NCI-H2196 treated with DMSO at 0.1 percent for 48 hours (cell line): ENCODE measurements around the gene ADGRG4.
A peak's percentile ranks its signal among the peaks of the same experiment; 100 is the strongest.
"Not testable (repeated sequence)": the region's sequence is repeated elsewhere in the genome, so short reads cannot be mapped to it uniquely, and the experiment has no call there.

Experiments used
- DNase-seq: peaks from one replicate; lab custom pipeline; 2025; ENCODE audit not compliant: unreplicated experiment; lab: John Stamatoyannopoulos, UW

The ADGRG4 gene

DNA sequence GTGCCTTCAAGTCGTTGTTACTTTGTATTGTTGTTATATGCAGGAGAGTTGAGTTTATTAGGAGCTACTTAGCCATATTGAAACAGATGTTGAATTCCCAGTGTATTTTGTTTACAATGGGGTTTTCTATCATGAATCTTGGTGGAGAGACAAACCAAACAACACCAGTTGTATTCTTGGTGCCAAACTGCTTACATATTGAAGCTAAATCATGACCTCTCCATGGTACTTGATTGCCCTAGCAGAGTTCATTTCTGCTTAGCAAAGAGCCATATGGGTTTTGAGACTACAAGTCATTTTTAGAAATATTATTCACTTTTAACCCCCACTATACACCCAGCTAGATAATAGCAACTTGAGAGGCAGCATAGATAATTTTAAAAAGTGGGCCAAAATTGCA is 85.4 kb downstream of the ADGRG4 start:
- DNase-seq, result no peak

DNA sequence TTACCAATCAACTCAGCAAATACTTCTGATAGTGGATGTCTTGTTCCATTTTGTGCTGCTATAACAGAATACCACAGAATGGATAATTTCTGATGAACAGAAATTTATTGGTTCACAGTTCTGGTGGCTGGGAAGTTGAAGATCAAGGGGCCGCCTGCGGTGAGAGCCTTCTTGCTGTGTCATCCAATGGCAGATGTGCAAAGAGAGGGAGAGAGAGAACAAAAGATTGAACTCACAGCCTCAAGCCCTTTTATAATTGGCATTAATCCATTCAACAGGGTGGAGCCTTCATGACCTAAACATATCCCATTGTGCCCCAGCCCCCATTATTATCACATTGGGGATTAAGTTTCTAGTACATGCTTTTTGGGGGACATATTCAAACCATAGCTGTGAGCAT is 86.1 kb downstream of the ADGRG4 start:
- DNase-seq, result no peak

DNA sequence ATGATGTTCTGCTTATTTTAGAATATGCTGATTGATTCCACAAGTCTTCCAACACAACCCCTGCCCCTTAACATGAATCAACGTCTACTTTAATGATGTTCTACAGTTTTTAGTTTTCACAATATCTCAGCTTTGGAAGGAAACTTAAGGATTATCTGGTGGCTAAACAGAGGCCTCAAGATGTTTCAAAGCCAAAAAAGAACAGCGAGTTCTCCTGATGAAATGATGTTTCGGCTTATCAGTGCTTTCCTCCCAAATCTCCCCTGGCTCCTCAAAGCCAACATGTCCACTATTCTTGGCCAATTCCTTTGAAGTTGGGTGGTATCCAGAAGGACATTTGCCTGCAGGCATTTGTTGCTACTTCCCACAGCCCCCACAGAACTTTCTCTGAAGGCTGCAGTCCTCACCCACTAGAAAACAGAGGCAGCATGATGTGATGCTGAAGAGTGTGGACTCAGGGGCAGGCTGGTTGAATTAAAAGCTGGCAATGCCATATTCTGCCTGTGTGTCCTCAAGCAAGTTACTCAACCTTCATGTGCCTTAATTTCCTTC is 87.3 kb downstream of the ADGRG4 start:
- DNase-seq, result no peak

DNA sequence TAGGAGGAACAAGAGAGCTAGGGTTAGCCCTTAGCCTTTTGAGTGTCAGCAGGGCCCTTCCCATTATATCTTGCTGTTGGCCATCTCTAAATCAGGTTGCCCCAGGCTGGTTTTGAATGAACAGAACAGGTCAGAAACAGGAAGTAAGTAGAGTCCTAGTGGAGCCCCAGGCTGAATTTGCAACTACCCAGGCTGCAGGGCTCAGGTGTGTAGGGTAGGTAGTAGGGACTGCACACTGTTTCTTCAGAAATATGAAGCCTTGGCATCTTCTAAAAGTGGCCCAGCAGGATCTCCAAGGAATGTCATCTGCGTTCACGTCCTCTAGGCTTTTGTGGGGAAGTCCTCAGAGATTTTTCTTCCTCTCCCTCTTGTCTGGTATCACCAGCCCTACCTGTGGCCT is 90.2 kb downstream of the ADGRG4 start:
- no peak for DNase-seq

DNA sequence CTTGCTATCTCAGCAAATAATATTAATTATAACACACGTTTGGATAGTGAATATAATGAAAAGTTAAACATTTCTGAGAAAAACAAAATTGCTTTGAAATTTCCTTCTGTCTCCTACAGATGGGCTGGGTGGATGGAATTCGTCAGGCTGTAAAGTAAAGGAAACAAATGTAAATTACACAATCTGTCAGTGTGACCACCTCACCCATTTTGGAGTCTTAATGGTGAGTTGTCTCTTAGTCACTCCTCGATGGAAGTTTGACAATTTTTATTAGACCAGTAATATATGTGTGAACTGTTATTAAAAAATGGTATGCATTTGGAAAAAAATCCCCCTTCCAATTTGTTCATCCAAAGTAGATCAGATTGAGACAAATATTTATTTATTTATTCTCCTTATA is 94.5 kb downstream of the ADGRG4 start:
- DNase-seq, result no peak

DNA sequence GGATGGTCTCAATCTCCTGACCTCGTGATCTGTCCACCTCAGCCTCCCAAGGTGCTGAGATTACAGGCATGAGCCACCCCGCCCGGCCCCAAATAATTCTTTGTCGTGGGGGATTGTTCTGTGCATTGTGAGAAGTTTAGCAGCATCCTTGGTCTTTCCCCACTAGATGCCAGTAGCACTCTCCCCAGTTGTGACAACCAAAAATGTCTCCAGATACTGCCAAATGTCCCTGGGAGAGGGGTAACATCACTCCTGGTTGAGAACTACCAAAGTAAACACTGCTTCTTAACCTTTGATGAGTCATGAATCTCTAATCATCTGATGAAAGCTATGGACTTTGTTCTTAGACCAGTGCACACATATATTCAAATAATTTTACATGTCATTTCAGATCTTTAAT is 96.2 kb downstream of the ADGRG4 start:
- DNase-seq, result no peak

DNA sequence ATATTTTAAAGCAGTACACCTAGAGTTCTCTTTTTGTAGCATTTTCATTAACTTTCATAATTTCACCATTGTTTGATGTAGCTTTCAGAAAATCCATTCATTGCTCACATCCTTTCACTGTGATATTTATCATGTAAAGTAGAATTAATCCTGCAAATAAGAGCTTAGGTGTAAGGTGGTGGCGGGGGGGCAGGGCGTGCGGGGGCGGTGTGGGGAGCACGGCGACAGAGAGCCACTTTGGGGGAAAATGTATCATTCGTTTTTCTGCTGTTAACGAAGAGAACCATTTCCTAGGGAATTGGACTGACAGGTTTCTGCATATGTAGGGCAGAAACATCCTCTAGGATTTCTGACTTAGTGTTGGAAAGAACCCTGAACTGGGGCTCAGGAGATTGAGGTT is 104.4 kb downstream of the ADGRG4 start:
- no peak for DNase-seq

DNA sequence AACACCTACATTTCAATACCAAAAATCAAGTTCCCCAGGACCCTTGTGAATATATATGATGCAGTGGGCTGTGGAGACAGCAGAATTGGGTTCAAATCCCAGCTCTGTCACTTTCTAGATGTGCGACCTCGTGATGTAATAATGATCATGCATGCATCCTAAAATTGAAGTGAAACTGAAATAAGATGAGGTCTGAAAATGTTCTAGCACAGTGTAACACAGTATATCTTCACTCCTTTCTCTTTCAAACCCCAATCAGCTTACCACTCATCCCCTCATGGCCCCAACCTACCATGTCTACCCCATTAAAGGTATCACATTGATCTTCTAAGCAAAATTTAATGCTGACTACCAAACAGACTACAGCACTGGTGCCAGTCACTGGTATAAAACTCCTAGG is 117.0 kb downstream of the ADGRG4 start:
- no peak for DNase-seq

DNA sequence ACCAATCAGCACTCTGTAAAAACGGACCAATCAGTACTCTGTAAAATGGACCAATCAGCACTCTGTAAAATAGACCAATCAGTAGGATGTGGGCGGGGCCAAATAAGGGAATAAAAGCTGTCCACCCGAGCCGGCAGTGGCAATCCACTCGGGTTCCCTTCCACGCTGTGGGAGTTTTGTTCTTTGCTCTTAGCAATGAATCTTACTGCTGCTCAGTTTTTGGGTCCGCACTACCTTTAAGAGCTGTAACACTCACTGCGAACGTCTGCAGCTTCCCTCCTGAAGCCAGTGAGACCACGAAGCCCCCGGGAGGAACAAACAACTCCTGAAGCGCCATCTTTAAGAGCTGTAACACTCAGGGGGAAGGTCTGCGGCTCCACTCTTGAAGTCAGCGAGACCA is 120.6 kb downstream of the ADGRG4 start:
- no peak for DNase-seq

DNA sequence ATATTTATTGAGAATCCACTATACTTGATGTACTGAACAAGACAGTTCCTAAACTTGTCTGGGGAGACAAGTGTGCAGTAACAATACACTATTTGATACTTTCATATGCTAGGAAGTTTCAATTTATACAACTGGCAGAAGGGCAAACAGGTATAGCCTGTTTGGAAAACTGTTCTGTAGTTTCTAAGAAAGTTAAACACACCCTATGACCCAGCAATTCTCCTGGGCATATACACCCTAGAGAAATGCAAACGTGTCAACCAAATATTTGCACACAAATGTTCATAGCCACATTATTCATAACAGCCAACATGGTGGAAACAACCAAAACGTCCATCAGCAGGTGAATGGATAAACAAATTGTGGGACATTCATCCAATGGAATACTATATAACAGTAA is 123.0 kb downstream of the ADGRG4 start:
- no peak for DNase-seq

DNA sequence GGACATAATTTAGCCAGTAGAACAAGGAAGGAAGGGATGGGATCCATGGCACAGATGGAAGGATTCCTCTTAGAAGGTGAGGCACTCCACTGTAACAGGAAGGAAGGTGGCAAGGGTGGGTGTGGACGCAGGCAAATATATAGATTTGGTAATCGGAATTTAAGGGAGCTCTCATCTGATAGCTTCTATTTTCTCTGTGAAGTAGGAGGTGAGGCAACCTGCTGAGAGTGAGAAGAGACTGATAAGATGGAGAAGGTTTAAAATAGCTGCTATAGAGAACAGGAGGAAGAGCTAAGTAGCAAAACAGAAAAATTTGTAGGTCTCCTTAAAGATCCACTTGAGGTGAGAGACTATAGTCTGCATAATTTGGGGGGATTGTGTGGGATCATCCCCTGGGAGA is 125.2 kb downstream of the ADGRG4 start:
- no peak for DNase-seq

DNA sequence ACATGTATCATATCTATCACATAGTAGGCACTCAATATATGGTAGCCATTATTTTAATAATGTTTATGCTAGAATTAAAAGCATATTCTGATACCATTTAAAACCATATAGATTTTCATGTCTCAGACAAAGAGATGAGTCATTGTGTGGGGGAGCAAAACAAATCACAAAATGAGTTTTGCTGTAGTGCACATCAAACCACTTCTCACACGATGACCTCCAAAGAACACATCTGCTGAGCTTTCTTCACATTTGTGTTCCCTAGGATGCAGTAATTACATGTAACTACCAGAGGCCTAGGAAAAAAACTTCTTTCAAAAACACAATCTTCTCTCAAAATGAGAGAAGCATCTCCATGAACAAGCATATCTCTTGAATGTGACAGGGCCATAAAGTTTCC is 130.9 kb downstream of the ADGRG4 start:
- DNase-seq, result no peak

DNA sequence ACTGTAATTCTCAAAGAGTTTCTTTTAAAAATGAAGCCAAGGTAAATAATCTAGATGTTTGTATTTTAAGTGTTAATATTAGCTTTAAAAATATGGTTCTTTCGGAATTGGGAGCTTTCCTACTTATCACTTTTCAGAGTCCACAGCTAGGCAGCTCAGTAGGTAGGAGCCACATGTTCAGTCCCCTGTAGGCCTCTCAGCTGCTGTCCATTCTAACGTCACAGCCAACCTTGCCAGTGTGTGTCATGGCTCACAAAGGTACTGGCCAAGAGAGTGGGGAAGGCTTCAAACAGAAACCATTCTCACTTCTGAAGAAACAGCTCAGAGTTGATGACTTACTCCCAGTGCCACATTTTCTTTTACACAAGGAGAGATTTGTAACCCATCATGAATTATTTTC is 137.0 kb downstream of the ADGRG4 start:
- DNase-seq, result no peak

DNA sequence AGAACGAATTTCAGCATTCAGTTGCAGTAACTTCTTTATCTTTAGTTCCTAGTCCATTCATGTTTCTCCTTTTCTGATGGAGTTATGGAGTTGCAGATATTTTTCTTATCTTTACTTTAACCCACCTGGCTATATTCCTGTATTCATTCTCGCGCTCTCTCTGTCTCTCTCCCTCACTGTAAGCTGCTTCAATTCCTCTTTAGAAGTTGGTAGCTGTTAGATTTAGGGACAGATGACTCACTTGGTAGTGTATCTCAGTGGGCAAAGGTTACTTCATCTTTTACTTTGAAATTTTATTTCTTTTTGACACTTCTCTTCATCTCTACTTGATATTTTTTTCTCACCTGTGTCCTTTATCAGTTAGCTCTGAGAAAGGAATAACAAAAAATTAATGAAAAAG is 137.4 kb downstream of the ADGRG4 start:
- DNase-seq, result no peak

DNA sequence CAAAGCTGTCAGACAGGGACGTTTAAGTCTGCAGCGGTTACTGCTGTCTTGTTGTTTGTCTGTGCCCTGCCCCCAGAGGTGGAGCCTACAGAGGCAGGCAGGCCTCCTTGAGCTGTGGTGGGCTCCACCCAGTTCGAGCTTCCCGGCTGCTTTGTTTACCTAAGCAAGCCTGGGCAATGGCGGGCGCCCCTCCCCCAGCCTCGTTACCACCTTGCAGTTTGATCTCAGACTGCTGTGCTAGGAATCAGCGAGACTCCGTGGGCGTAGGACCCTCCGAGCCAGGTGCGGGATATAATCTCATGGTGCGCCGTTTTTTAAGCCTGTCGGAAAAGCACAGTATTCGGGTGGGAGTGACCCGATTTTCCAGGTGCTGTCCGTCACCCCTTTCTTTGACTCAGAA is 144.9 kb downstream of the ADGRG4 start:
- DNase-seq, result not testable (repeated sequence)

DNA sequence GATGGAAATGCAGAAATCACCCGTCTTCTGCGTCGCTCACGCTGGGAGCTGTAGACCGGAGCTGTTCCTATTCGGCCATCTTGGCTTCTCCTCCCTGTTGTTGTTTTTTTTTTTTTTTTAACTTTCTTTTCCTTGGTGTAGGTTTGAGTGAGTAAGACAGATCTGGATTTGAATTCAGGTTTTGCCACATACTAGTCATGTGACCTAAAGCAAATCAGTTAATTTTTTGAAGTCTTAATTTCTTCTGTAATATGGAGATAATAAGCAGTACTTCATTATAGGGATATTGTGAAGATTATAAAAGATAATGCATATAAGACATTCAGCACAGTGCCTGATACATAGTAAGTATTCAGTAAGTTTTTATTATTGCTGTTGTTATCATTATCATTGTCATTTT is 145.4 kb downstream of the ADGRG4 start:
- no peak for DNase-seq

DNA sequence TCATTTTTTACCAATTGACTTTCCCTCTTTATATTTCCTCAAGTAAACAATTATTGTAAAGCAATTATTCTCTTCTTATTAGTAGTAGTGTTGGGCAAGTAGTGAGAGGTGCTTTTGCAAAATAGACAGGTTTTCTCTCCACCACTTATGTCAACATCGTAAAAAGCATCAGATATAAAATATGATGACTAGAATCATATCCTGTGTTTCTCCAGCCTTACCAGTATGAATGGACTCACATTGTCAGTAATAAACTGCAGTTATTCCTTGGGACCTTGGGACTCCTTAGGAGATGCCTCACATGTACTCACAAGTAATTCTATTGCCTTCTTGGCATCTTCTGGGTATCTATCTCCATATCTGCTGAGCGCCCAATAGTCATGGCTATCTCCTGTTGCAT is 146.5 kb downstream of the ADGRG4 start:
- DNase-seq, result no peak

DNA sequence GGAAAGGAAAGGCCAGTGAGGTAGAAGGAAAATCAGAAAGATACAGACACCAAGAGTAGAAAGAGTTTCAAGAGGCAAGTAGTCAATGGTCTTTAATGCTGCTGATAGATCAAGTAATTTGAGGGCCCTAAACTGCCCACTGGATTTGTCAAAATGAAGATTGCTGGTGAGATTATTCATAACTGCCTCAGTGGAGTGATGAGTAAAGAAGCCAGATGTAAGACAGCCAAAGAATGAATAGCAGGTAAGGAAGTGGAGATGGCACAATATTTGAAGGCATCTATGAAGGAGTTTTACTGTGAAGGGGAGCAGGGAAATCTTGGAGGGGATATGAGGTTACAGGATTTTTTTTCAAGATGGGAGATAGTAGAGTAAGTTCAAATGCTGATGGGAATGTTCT is 147.2 kb downstream of the ADGRG4 start:
- no peak for DNase-seq

DNA sequence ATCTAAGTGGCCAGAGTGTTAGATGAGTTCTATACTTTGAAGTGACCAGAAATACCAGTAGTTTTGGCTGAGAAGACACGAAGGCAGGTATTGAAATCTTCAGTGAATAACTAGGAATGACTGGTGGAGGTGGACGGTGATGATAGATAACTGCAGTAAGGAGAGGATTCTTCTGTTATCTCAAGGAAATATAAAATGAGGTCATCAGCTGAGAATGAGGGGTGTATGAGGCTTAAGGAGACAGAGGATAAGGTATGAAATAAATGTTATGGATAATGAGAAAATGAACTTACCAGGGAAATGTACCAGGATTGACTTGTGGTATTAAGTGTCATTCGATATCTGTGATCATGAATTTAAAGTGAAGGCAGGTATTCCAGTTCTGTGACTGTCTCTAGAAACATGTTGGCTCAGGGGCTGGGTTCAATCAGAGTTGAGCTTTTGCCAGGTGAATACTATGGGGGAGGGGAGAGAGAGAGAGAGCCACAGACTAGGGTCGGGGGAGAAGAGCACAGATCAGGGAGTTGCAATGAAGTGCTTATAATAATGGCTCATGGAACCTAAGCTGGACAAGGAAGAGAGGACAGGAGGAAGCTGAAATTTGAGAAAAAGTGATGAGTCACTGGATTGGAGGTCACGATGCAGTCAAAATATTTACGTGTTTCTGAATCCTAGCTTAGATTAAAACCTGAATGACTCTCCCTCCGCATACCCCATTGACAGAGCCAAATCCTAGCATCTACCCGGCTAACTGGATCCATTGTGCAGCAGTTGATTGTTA is 149.5 kb downstream of the ADGRG4 start:
- DNase-seq, result peak; percentile 8

DNA sequence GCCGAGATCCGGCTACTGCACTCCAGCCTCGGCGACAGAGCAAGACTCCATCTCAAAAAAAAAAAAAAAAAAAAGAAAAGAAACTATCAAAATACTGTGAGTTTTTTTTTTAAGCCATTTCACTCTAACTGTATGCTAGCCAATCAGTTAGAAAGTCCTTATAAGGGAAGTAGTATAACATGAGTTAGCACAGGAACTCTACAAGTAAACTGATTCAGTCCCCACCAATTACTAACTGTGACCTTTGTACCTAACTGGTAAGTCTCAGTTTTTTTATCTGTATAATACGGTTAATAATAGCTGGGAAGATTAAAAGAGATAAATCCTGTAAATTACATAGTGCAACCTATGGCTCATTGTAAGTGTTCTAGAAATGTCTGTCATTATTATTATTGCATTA is 151.9 kb downstream of the ADGRG4 start:
- no peak for DNase-seq

DNA sequence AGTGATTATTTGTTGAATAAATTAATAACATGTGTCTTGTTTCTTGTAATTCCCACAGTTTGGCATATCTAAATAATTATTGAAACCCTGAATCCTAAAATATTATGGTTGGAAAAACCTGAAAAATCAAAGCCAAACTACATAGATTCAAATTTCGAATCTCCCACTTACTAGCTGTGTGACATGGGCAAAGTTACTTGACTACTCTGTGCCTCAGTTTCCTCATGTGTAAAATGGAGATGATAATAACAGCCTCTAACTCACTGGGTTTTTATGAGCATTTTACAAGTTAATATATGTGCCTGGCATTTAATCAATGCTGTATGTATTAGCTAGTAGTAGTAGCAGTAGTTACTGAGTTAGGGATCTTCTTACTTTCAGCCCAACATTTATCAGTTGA is 152.4 kb downstream of the ADGRG4 start:
- no peak for DNase-seq

DNA sequence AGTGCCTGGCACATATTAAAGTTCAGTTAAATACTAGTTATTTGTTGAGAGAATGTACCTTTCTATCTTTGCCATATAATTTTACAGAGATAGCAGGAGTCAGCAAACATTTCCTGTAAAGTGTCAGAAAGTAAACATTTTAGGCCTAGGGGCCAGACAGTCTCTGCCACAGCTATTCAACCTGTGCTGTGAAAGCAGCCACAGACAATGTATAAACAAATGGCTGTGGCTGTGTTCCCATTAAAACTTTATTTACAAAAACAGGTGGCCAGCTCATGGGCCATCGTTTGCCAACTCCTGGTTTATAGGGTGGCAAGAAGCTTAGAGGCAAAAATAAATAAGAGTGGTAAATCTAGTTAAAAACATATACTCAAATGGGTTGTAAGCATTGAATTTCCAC is 153.0 kb downstream of the ADGRG4 start:
- peak; percentile 4 for DNase-seq

DNA sequence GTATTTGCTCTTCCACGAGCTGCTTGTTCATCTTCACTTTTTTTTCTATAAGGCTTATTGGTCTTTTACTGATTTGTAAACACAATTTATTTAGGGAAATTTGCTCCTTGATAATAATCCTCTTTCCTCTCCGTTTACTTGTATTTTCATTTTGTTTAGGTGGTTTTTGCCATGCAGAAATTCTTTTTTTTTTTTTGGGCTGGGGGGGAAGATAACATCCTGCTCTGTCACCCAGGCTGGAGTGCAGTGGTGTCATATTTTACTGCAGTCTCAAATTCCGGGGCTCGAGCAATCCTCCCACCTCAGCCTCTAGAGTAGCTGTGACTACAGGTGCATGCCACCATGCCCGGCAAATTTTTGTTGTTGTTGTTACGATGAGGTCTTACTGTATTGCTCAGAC is 155.4 kb downstream of the ADGRG4 start:
- DNase-seq, result no peak
